Mesothelial cell of epicardium (in vitro differentiated cells): Measurements from ENCODE around the gene SPATA46. TPM values are rescaled to one million over a fixed set of nuclear protein-coding genes. Genes with fewer than 3 reads are reported as not detected.

Experiments
- DNase-seq, 2 experiments: peaks; one replicate each; pipeline ENCODE4 v3.0.0; 2021; ENCODE audit warnings: low spot score in 2 of 2; ENCODE audit not compliant: unreplicated experiment in 2 of 2
- H3K27ac Mint-ChIP-seq: 2 replicates; pipeline ENCODE4 v1.8.0; 2021; ENCODE audit warnings: mixed read lengths
- H3K27me3 Mint-ChIP-seq: 2 replicates; pipeline ENCODE4 v1.8.0; 2021; ENCODE audit warnings: low read depth, mixed read lengths
- H3K36me3 Mint-ChIP-seq: 2 replicates; pipeline ENCODE4 v1.8.0; 2021; ENCODE audit warnings: mixed read lengths
- H3K4me1 Mint-ChIP-seq: 2 replicates; pipeline ENCODE4 v1.8.0; 2021; ENCODE audit warnings: mixed read lengths
- H3K4me3 Mint-ChIP-seq: 2 replicates; pipeline ENCODE4 v1.8.0; 2021; ENCODE audit warnings: mild to moderate bottlenecking, moderate library complexity, mixed read lengths
- H3K9me3 Mint-ChIP-seq: 2 replicates; pipeline ENCODE4 v1.8.0; 2021; ENCODE audit warnings: mixed read lengths
- CTCF ChIP-seq: fragments of 200-600 bp; sonication (generic); IDR thresholded peaks from one replicate; pipeline ENCODE4 v1.5.0; 2021; ENCODE audit warnings: antibody characterized with exemption; ENCODE audit not compliant: unreplicated experiment
- total RNA-seq: library from RNA; stranded (reverse); gene quantifications from 3 replicates; pipeline ENCODE4 v1.2.1, GENCODE V29; 2021

SPATA46 gene
- total RNA-seq, 1 donor from 2014 or later: not detected

DNA sequence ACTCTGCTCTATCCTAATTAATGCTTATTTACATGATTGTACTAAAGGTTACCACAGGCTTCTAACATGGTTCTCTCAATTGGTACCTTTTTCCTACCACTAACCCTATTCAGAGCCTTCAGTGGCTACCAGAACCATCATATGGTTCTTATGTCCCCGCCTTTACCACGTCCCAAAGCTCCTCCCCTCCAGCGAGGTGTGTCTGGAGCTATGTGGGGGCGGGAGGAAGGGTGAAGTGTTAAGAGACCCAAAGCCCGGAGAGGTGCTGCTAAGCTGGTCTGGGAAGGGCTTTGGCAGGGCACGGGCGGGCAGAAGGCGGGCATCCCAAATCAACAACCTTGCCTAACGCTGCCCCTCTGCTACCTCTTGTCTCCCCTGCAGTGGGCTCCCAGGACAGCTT, 10.0 kb downstream of the SPATA46 start:
- TF ChIP-seq CTCF: no peak
- no peaks in the 10 kb centered on the region for H3K27me3 Mint-ChIP-seq
- H3K9me3 Mint-ChIP-seq: no peaks in the 10 kb centered on the region
- no peak for DNase-seq
- H3K4me3 Mint-ChIP-seq: no peak overlapping the region
- H3K4me1 Mint-ChIP-seq: no peaks in the 10 kb centered on the region
- no peaks in the 10 kb centered on the region for H3K36me3 Mint-ChIP-seq
- H3K27ac Mint-ChIP-seq: no peak overlapping the region

DNA sequence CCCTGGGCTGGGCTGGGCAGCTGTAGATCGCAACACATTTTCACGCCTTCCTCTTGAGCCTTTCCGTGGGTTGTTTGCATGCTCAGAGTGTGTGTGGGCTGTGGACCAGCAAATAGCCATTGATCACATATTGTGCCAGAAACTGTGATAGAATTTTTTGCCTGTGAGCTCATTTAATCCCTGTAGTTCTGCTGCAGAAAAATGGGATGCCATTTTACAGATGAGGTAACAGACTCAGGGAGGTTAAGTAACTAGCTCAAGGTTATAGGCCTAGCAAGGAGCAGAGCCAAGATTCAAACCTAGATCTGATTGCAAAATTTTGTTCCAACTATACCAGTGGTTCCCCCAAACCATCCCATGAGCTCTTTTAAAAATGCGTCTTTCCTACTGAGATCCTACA, 10.5 kb downstream of the SPATA46 start:
- Mint-ChIP-seq H3K9me3 (no peaks in the 10 kb centered on the region), H3K4me1 (no peaks in the 10 kb centered on the region), H3K27me3 (no peaks in the 10 kb centered on the region), H3K4me3 (no peak overlapping the region), H3K27ac (no peak overlapping the region), H3K36me3 (no peaks in the 10 kb centered on the region)
- TF ChIP-seq CTCF: no peak
- DNase-seq: no peak

DNA sequence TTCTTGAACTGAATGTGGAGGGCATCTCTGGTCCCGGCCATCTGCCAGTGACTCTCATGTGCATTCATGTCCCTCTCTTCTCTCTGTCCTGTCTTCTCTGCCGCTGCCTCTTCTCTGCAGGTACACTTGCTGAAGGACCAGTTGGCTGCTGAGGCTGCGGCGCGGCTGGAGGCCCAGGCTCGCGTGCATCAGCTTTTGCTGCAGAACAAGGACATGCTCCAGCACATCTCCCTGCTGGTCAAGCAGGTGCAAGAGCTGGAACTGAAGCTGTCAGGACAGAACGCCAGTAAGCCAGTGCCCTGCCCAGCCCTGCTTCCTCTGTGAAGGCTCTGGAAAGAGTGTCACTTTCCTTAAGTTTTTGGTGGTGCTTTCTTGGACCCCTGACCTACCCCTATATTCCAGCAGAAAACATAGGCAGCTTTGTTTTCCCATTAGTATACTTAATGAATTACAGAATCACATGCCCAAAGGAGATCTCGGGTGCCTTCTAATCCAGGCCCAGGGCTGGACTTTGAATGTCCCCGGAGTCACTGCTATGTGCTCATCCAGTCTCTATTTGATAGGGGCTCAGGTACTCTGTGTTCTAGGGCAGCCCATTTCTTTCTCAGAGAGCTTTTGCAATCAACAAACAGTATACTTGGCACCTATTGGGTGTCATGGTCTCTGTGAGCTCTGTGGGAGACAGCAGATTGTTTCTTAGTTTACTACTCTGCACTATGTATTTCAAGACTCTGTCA, 11.2 kb downstream of the SPATA46 start:
- Mint-ChIP-seq H3K9me3 (no peaks in the 10 kb centered on the region), H3K4me3 (no peak overlapping the region), H3K27me3 (no peaks in the 10 kb centered on the region), H3K4me1 (no peaks in the 10 kb centered on the region), H3K36me3 (no peaks in the 10 kb centered on the region), H3K27ac (no peak overlapping the region)
- DNase-seq: no peak
- no peak for TF ChIP-seq CTCF

DNA sequence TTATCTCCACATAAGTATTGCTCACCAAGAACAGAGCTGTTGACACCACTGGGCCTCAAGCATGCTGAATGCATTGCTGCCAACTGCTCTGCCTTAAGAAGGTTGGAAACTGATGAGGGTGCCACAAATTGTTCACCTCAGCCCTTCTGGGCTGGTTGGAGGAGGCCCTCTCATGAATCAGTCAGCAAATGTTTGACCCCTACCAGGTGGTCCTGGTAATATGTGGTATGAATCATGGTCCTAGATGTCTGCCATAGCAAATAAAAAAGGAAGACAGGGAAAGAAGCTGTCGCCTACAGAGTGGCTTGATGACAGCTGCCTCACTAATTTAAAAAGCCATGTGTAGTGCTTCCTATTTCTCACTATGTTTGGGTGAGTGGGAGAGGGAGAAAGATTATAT, 12.2 kb downstream of the SPATA46 start:
- DNase-seq: no peak
- no peaks in the 10 kb centered on the region for H3K36me3 Mint-ChIP-seq
- H3K4me3 Mint-ChIP-seq: no peak overlapping the region
- TF ChIP-seq CTCF: no peak
- no peak overlapping the region for H3K27ac Mint-ChIP-seq
- H3K9me3 Mint-ChIP-seq: no peaks in the 10 kb centered on the region
- H3K4me1 Mint-ChIP-seq: no peaks in the 10 kb centered on the region
- no peaks in the 10 kb centered on the region for H3K27me3 Mint-ChIP-seq

DNA sequence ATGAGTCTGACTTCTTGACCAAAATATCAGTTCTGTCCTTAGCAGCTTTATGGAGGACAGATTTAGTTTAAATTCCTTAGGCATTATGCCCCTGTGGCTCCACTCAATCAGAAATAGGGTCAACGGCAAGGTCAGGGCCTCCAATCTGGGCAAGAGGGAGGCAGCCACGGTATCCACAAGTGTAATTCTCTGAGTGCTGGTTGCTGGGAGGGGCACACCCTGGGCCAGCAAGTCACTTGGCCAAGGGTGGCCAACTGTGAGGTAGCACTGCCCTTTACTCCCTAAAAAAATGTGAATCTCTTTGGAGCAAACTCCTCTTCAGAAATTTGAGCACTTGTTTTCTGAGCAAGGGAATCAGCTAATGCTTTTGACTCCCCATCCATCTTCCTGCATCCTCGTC, 12.8 kb downstream of the SPATA46 start:
- Mint-ChIP-seq H3K4me1 (no peaks in the 10 kb centered on the region), H3K36me3 (no peaks in the 10 kb centered on the region), H3K27me3 (no peaks in the 10 kb centered on the region), H3K27ac (no peak overlapping the region), H3K9me3 (no peaks in the 10 kb centered on the region), H3K4me3 (no peak overlapping the region)
- DNase-seq: no peak
- TF ChIP-seq CTCF: no peak

GRCh38 chr1:162361349-162361748, 15.3 kb downstream of the SPATA46 start:
- Mint-ChIP-seq H3K9me3 (no peaks in the 10 kb centered on the region), H3K4me3 (no peak overlapping the region), H3K36me3 (peaks cover 6% of the 10 kb centered on the region)

More at GRCh38 chr1:162361349-162361748, 15.3 kb downstream of the SPATA46 start:
- Mint-ChIP-seq H3K27me3 (no peaks in the 10 kb centered on the region), H3K27ac (no peak overlapping the region), H3K4me1 (no peaks in the 10 kb centered on the region)
- TF ChIP-seq CTCF: no peak
- no peak for DNase-seq
